ENCODE measurements around the gene PRODH2. TPM values are rescaled to one million over a fixed set of nuclear protein-coding genes. Genes with fewer than 3 reads are reported as not detected.

PRODH2 gene
- total RNA-seq, 6 donors from 2014 or later: not detected

GRCh38 chr19:35782589-35782988, 30.1 kb downstream of the PRODH2 start:
- no peaks in the 10 kb centered on the region for H3K27me3 ChIP-seq
- no peak overlapping the region for H3K27ac ChIP-seq
- no peaks in the 10 kb centered on the region for H3K9me3 ChIP-seq
- DNase-seq (peak in 1 of 2 donors; percentile 57), ATAC-seq (ENCODE audit: low FRiP score in 2 of 2) (no peak)
- peaks cover 0 to 46% (median 26%) of the 10 kb centered on the region in 4 donors for H3K36me3 ChIP-seq
- H3K4me3 ChIP-seq: no peak overlapping the region
- WGBS, 2 donors: 90 to 96% methylated on average over 8 to 12 of the region's 12 CpGs
- no peaks in the 10 kb centered on the region for H3K4me1 ChIP-seq
- TF ChIP-seq POLR2A (IDR thresholded peaks at IDR 0.05) (no peak), EP300 (IDR thresholded peaks at IDR 0.05) (no peak)

- peaks cover 0 to 2% (median under 1%) of the 10 kb centered on the region in 4 donors for H3K4me1 ChIP-seq
- no peaks in the 10 kb centered on the region for H3K27me3 ChIP-seq
- ATAC-seq (ENCODE audit: low FRiP score in 2 of 2): no peak
- DNase-seq: peak in 1 of 2 donors; percentile 50
- H3K36me3 ChIP-seq: peaks cover 0 to 46% (median 26%) of the 10 kb centered on the region in 4 donors
- no peak for TF ChIP-seq POLR2A (IDR thresholded peaks at IDR 0.05)
- no peak for TF ChIP-seq POLR2AphosphoS5 (IDR thresholded peaks at IDR 0.05)
- no peak for TF ChIP-seq EP300 (IDR thresholded peaks at IDR 0.05)
- TF ChIP-seq CTCF (IDR thresholded peaks at IDR 0.05): no peak
- H3K9me3 ChIP-seq: no peaks in the 10 kb centered on the region
- no peak overlapping the region for H3K27ac ChIP-seq
- H3K4me3 ChIP-seq: no peak overlapping the region
- 87% methylated on average over 9 of the region's 9 CpGs for WGBS, 2 donors
Measured at GRCh38 chr19:35781650-35782049, 31.0 kb downstream of the PRODH2 start.

GRCh38 chr19:35780717-35781116, 31.9 kb downstream of the PRODH2 start:
- no peaks in the 10 kb centered on the region for H3K27me3 ChIP-seq
- no peaks in the 10 kb centered on the region for H3K9me3 ChIP-seq
- TF ChIP-seq EP300 (IDR thresholded peaks at IDR 0.05): no peak
- no peak for TF ChIP-seq CTCF (IDR thresholded peaks at IDR 0.05)
- no peak for TF ChIP-seq POLR2AphosphoS5 (IDR thresholded peaks at IDR 0.05)
- TF ChIP-seq POLR2A (IDR thresholded peaks at IDR 0.05): no peak
- H3K27ac ChIP-seq: no peak overlapping the region
- no peak overlapping the region for H3K4me3 ChIP-seq
- WGBS, 2 donors: 89 to 97% methylated on average over 8 to 20 of the region's 20 CpGs
- no peak for ATAC-seq (ENCODE audit: low FRiP score in 2 of 2)
- H3K36me3 ChIP-seq: peaks cover 0 to 46% (median 22%) of the 10 kb centered on the region in 4 donors
- H3K4me1 ChIP-seq: peaks cover 5 to 11% (median 8%) of the 10 kb centered on the region in 4 donors
- DNase-seq: peak in 1 of 2 donors; percentile 76

GRCh38 chr19:35780058-35780457, 32.6 kb downstream of the PRODH2 start:
- WGBS, 2 donors: 90 to 97% methylated on average over 16 of the region's 16 CpGs
- Histone ChIP-seq H3K27me3 (no peaks in the 10 kb centered on the region), H3K27ac (no peak overlapping the region), H3K4me3 (no peak overlapping the region), H3K4me1 (peaks cover 6 to 13% (median 10%) of the 10 kb centered on the region in 4 donors), H3K36me3 (peaks cover 0 to 41% (median 20%) of the 10 kb centered on the region in 4 donors), H3K9me3 (no peaks in the 10 kb centered on the region)
- DNase-seq: no peak
- TF ChIP-seq POLR2AphosphoS5 (IDR thresholded peaks at IDR 0.05) (no peak), CTCF (IDR thresholded peaks at IDR 0.05) (no peak), POLR2A (IDR thresholded peaks at IDR 0.05) (no peak), EP300 (IDR thresholded peaks at IDR 0.05) (no peak)
- no peak for ATAC-seq (ENCODE audit: low FRiP score in 2 of 2)

GRCh38 chr19:35779033-35779432, 33.6 kb downstream of the PRODH2 start:
- Histone ChIP-seq H3K4me1 (peaks cover 10 to 20% (median 14%) of the 10 kb centered on the region in 4 donors), H3K27me3 (no peaks in the 10 kb centered on the region), H3K27ac (no peak overlapping the region), H3K36me3 (peaks cover 0 to 36% (median 18%) of the 10 kb centered on the region in 4 donors), H3K9me3 (no peaks in the 10 kb centered on the region), H3K4me3 (no peak overlapping the region)
- ATAC-seq (ENCODE audit: low FRiP score in 2 of 2) (no peak), DNase-seq (no peak)
- TF ChIP-seq CTCF (IDR thresholded peaks at IDR 0.05): no peak
- no peak for TF ChIP-seq POLR2AphosphoS5 (IDR thresholded peaks at IDR 0.05)
- no peak for TF ChIP-seq EP300 (IDR thresholded peaks at IDR 0.05)
- TF ChIP-seq POLR2A (IDR thresholded peaks at IDR 0.05): no peak
- WGBS, 2 donors: 88 to 95% methylated on average over 8 of the region's 8 CpGs
